ENCODE measurements around the gene SMOC1.
"Not testable (repeated sequence)": the region's sequence is repeated elsewhere in the genome, so short reads cannot be mapped to it uniquely, and the experiment has no call there.

Gene SMOC1

GRCh38 chr14:69900603-69901002 lies 21.4 kb downstream of the SMOC1 start:
- no peak for DNase-seq (ENCODE audit: low read depth in 4 of 4, low spot score in 1 of 4)

- DNase-seq (ENCODE audit: low read depth in 4 of 4, low spot score in 1 of 4): no peak
These were observed 22.1 kb downstream of the SMOC1 start for GRCh38 chr14:69901113-69901951.

- DNase-seq (ENCODE audit: low read depth in 4 of 4, low spot score in 1 of 4): not testable (repeated sequence)
These were observed 23.8 kb downstream of the SMOC1 start for GRCh38 chr14:69903046-69903445.

- no peak for DNase-seq (ENCODE audit: low read depth in 4 of 4, low spot score in 1 of 4)
These were observed 25.0 kb downstream of the SMOC1 start for GRCh38 chr14:69904246-69904645.

GRCh38 chr14:69906201-69906600 lies 27.0 kb downstream of the SMOC1 start:
- no peak for DNase-seq (ENCODE audit: low read depth in 4 of 4, low spot score in 1 of 4)

- DNase-seq (ENCODE audit: low read depth in 4 of 4, low spot score in 1 of 4): no peak
These were observed 30.8 kb downstream of the SMOC1 start for GRCh38 chr14:69909826-69910550.

- no peak for DNase-seq (ENCODE audit: low read depth in 4 of 4, low spot score in 1 of 4)
These were observed 31.7 kb downstream of the SMOC1 start for GRCh38 chr14:69910871-69911270.

GRCh38 chr14:69913686-69914085 lies 34.5 kb downstream of the SMOC1 start:
- no peak for DNase-seq (ENCODE audit: low read depth in 4 of 4, low spot score in 1 of 4)

- DNase-seq (ENCODE audit: low read depth in 4 of 4, low spot score in 1 of 4): no peak
These were observed 37.2 kb downstream of the SMOC1 start for GRCh38 chr14:69916396-69916795.

GRCh38 chr14:69917287-69917686 lies 38.1 kb downstream of the SMOC1 start:
- DNase-seq (ENCODE audit: low read depth in 4 of 4, low spot score in 1 of 4): no peak

- no peak for DNase-seq (ENCODE audit: low read depth in 4 of 4, low spot score in 1 of 4)
These were observed 40.6 kb downstream of the SMOC1 start for GRCh38 chr14:69919815-69920214.

GRCh38 chr14:69921052-69921451 lies 41.8 kb downstream of the SMOC1 start:
- DNase-seq (ENCODE audit: low read depth in 4 of 4, low spot score in 1 of 4): no peak

GRCh38 chr14:69922198-69922597 lies 43.0 kb downstream of the SMOC1 start:
- DNase-seq (ENCODE audit: low read depth in 4 of 4, low spot score in 1 of 4): no peak

- DNase-seq (ENCODE audit: low read depth in 4 of 4, low spot score in 1 of 4): no peak
These were observed 45.0 kb downstream of the SMOC1 start for GRCh38 chr14:69924201-69924600.

- no peak for DNase-seq (ENCODE audit: low read depth in 4 of 4, low spot score in 1 of 4)
These were observed 48.9 kb downstream of the SMOC1 start for GRCh38 chr14:69928111-69928523.

- DNase-seq (ENCODE audit: low read depth in 4 of 4, low spot score in 1 of 4): no peak
These were observed 51.7 kb downstream of the SMOC1 start for GRCh38 chr14:69930780-69931379.

- DNase-seq (ENCODE audit: low read depth in 4 of 4, low spot score in 1 of 4): no peak
These were observed 52.7 kb downstream of the SMOC1 start for GRCh38 chr14:69931960-69932359.

GRCh38 chr14:69932391-69932790 lies 53.2 kb downstream of the SMOC1 start:
- DNase-seq (ENCODE audit: low read depth in 4 of 4, low spot score in 1 of 4): no peak

GRCh38 chr14:69933623-69934275 lies 54.5 kb downstream of the SMOC1 start:
- DNase-seq (ENCODE audit: low read depth in 4 of 4, low spot score in 1 of 4): no peak

GRCh38 chr14:69937367-69938081 lies 58.3 kb downstream of the SMOC1 start:
- no peak for DNase-seq (ENCODE audit: low read depth in 4 of 4, low spot score in 1 of 4)

- DNase-seq (ENCODE audit: low read depth in 4 of 4, low spot score in 1 of 4): no peak
These were observed 59.5 kb downstream of the SMOC1 start for GRCh38 chr14:69938751-69939150.
